B cell (primary cell): Measurements from ENCODE around the gene TAPBPL. TPM values are rescaled to one million over a fixed set of nuclear protein-coding genes. Genes with fewer than 3 reads are reported as not detected.

Experiments used
- ATAC-seq: fragments of 200-7000 bp; cut with Tn5 transposase; one replicate; pipeline ENCODE4 v1.10.0; 2021; ENCODE audit warnings: low read depth, mild to moderate bottlenecking, moderate number of reproducible peaks, moderate library complexity
- CTCF ChIA-PET: fragments of 350-600 bp; sonication (Branson Sonifier 250); formaldehyde crosslinking; loops from one replicate; lab custom pipeline; 2021; ENCODE audit warnings: antibody characterized with exemption, inconsistent platforms; lab: Charles Lee
- POLR2A ChIA-PET: fragments of 350-600 bp; sonication (Branson Sonifier 250); formaldehyde crosslinking; loops from one replicate; lab custom pipeline; 2021; ENCODE audit warnings: antibody characterized with exemption; lab: Charles Lee
- DNase-seq: peaks from one replicate; pipeline ENCODE4 v3.0.0; 2013
- H2AFZ ChIP-seq: 2 replicates; pipeline ENCODE4 v1.6.1; 2012; ENCODE audit warnings: mild to moderate bottlenecking, low read depth, low read length; ENCODE audit not compliant: insufficient read depth, poor library complexity, severe bottlenecking
- H3K27ac ChIP-seq, 2 donors: 1 replicate in 1 of 2; 2 replicates in 1 of 2; pipeline ENCODE4 v1.5.1; 2012 to 2013; ENCODE audit warnings: low read length in 2 of 2, mild to moderate bottlenecking in 2 of 2, moderate library complexity in 1 of 2
- H3K27me3 ChIP-seq, 4 experiments: fragments of 200-600 bp in 1 of 4; sonication (generic) in 1 of 4; replicated peaks in 1 of 4; 1 replicate in 2 of 4; 2 replicates in 2 of 4; pipeline versions ENCODE4 v1.6.1 to v1.7.0; 2013 to 2016; ENCODE audit warnings: low read length in 3 of 4, mild to moderate bottlenecking in 2 of 4, mixed read lengths in 1 of 4, moderate library complexity in 1 of 4; ENCODE audit not compliant: insufficient read depth in 4 of 4, control insufficient read depth in 3 of 4; ENCODE audit errors: control extremely low read depth in 1 of 4
- H3K36me3 ChIP-seq, 2 experiments: replicated peaks in 1 of 2; 1 replicate in 1 of 2; 2 replicates in 1 of 2; pipeline versions ENCODE4 v1.6.1 to v1.7.1; 2013; ENCODE audit warnings: low read length in 1 of 2; ENCODE audit not compliant: insufficient read depth in 2 of 2, control insufficient read depth in 1 of 2; ENCODE audit errors: control extremely low read depth in 1 of 2, extremely low read depth in 1 of 2
- H3K4me1 ChIP-seq, 2 donors: fragments of 200-600 bp in 1 of 2; sonication (generic) in 1 of 2; 1 replicate in 1 of 2; 2 replicates in 1 of 2; pipeline versions ENCODE4 v1.5.1 to v1.6.1; 2013 to 2017; ENCODE audit warnings: low read length in 2 of 2; ENCODE audit not compliant: control insufficient read depth in 2 of 2, insufficient read depth in 2 of 2
- H3K4me2 ChIP-seq: replicated peaks from 2 replicates; pipeline ENCODE3; 2012; ENCODE audit warnings: mild to moderate bottlenecking, low read depth, low read length; ENCODE audit not compliant: poor library complexity, severe bottlenecking
- H3K4me3 ChIP-seq, 5 experiments: fragments of 200-600 bp in 1 of 5; sonication (generic) in 1 of 5; 1 replicate in 3 of 5; 2 replicates in 2 of 5; pipeline versions ENCODE4 v1.5.1 to v1.7.0; 2011 to 2016; ENCODE audit warnings: low read length in 4 of 5, mild to moderate bottlenecking in 4 of 5, low read depth in 2 of 5, control low read depth in 1 of 5, moderate library complexity in 1 of 5; ENCODE audit not compliant: insufficient read depth in 1 of 5; ENCODE audit errors: control extremely low read depth in 1 of 5, extremely low read depth in 1 of 5
- H3K79me2 ChIP-seq: fragments of 200-600 bp; sonication (generic); one replicate; pipeline ENCODE4 v1.6.0; 2016; ENCODE audit warnings: low read length; ENCODE audit not compliant: control insufficient read depth, insufficient read depth
- H3K9ac ChIP-seq: fragments of 200-600 bp; sonication (generic); 2 replicates; pipeline ENCODE4 v1.6.1; 2017; ENCODE audit warnings: mild to moderate bottlenecking, low read length, moderate library complexity
- H3K9me3 ChIP-seq, 3 donors: one replicate each; pipeline versions ENCODE4 v1.6.1 to v1.7.1; 2013; ENCODE audit warnings: low read length in 2 of 3; ENCODE audit not compliant: control insufficient read depth in 2 of 3, insufficient read depth in 1 of 3; ENCODE audit errors: control extremely low read depth in 1 of 3
- H4K20me1 ChIP-seq: 2 replicates; pipeline ENCODE4 v1.6.0; 2012; ENCODE audit warnings: mild to moderate bottlenecking, low read length; ENCODE audit not compliant: insufficient read depth, control insufficient read depth, poor library complexity, severe bottlenecking
- H3K27ac Mint-ChIP-seq: one replicate; pipeline ENCODE4 v1.8.0; 2021; ENCODE audit warnings: mixed read lengths
- H3K27me3 Mint-ChIP-seq: one replicate; pipeline ENCODE4 v1.8.0; 2021; ENCODE audit warnings: mixed read lengths
- H3K4me1 Mint-ChIP-seq: one replicate; pipeline ENCODE4 v1.8.0; 2021; ENCODE audit warnings: mixed read lengths
- H3K4me3 Mint-ChIP-seq: one replicate; pipeline ENCODE4 v1.8.0; 2021; ENCODE audit warnings: mixed read lengths
- H3K9me3 Mint-ChIP-seq: one replicate; pipeline ENCODE4 v1.8.0; 2022; ENCODE audit warnings: mixed read lengths; ENCODE audit not compliant: insufficient read depth
- CTCF ChIP-seq: fragments of 200-600 bp; IDR thresholded peaks from one replicate; pipeline ENCODE4 v1.8.0; 2022; ENCODE audit warnings: antibody characterized with exemption, mild to moderate bottlenecking
- EZH2 ChIP-seq: IDR thresholded peaks from 2 replicates; pipeline ENCODE4 v1.6.1; 2012; ENCODE audit warnings: borderline replicate concordance, low read depth, mild to moderate bottlenecking, moderate library complexity, low read length; ENCODE audit not compliant: insufficient read depth, poor library complexity, severe bottlenecking
- WGBS: methylation state at CpG from one replicate; pipeline ENCODE4 v1.1.5; 2013; ENCODE audit warnings: missing lambda C conversion rate; ENCODE audit not compliant: insufficient coverage; 5-methylcytosine and 5-hydroxymethylcytosine counted together
- intact Hi-C: fragments of 100-400 bp; cut with micrococcal nuclease; formaldehyde crosslinking; loops from one replicate; pipeline ENCODE4 v1.10.0; 2022
- polyA plus RNA-seq: library from polyadenylated mRNA; depleted of rRNA; stranded (reverse); fragments of >200 nt; gene quantifications from 2 replicates; pipeline ENCODE4 v1.2.3, GENCODE V29; 2012
- total RNA-seq, 2 donors: library from RNA; stranded (reverse); fragments of 120-200 nt in 1 of 2; gene quantifications; 1 replicate in 1 of 2; 2 replicates in 1 of 2; pipeline versions ENCODE4 v1.2.3 to v1.2.4, GENCODE V29; 2013 to 2022

Gene TAPBPL
- total and polyA plus RNA-seq, 2 donors (not counting 1 experiment from before 2014, with no cell fraction given): 80.5 to 103 TPM

GRCh38 chr12:6444704-6445688 lies 6.8 kb upstream of the TAPBPL start, which contains the start of gene CD27:
CD27 (plus strand) TSS chr12:6444955; CDS start chr12:6445096, 141 bp downstream.
- Histone ChIP-seq H3K9ac (peak within 1 kb of the TSS; percentile 70), H2AFZ (peak within 1 kb of the TSS; percentile 60), H3K36me3 (peaks cover 0 to 3% of the 10 kb centered on the region in 2 experiments), H3K4me1 (peaks cover 44 to 59% of the 10 kb centered on the region in 2 donors), H3K27me3 (no peaks in the 10 kb centered on the region), H4K20me1 (no peaks in the 10 kb centered on the region), H3K27ac (peak within 1 kb of the TSS; percentile 62 to 78), H3K4me2 (peak within 1 kb of the TSS; percentile 73), H3K79me2 (peaks cover 26% of the 10 kb centered on the region), H3K9me3 (no peaks in the 10 kb centered on the region), H3K4me3 (peak within 1 kb of the TSS in 4 of 5 experiments; percentile 39 to 72 (median 62))
- TF ChIP-seq EZH2: no peak
- no peak for TF ChIP-seq CTCF
- no peaks in the 10 kb centered on the region for H3K9me3 Mint-ChIP-seq
- ATAC-seq (peak; percentile 48), DNase-seq (no peak)
- peaks cover 64% of the 10 kb centered on the region for H3K4me1 Mint-ChIP-seq
- H3K27me3 Mint-ChIP-seq: no peaks in the 10 kb centered on the region
- POLR2A ChIA-PET: interaction anchor here (0.9 to 6.9 kb wide), 8 partner anchors 12 to 90 kb away, joined by 3 to 66 read pairs (median 12); partner anchors contain the start of genes GAPDH, MRPL51 and VAMP1
- peak within 1 kb of the TSS; percentile 92 for H3K27ac Mint-ChIP-seq
- 68% methylated on average over 10 of the region's 16 CpGs for WGBS
- peak within 1 kb of the TSS; percentile 92 for H3K4me3 Mint-ChIP-seq
- intact Hi-C loops: loop anchor here (1.0 kb wide), 2 partner anchors 7 to 12 kb away; partner anchors contain the start of gene TAPBPL
- CTCF ChIA-PET: interaction anchor here (1.2 to 7.9 kb wide), 5 partner anchors 18 to 93 kb away, joined by 3 to 115 read pairs (median 10); partner anchors contain the start of genes MRPL51 and VAMP1
